ENCODE data around the gene TIMM17A.

Gene TIMM17A

GRCh38 chr1:201985355-201985754 is 30.1 kb downstream of the TIMM17A start:
- DNase-seq: no peak

DNA sequence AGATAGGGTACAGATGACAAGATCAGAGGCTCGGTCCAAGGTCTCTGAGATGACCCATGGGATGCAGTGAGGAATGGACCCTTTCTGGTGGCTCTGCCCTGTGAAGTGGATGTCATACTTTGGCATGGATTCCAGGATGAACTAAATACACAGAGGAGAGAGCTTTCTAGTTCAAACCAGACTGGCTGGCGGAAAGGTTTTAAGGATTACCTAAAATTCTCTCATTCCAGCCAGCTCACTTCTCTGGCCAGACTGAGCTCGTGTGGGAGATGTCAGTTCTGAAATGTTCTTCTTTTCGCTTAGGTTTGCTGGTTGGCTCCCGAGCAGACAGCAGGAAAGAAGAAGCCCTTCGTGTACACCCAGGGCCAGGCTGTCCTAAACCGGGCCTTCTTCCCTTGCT is 33.3 kb downstream of the TIMM17A start:
- no peak for DNase-seq

DNA sequence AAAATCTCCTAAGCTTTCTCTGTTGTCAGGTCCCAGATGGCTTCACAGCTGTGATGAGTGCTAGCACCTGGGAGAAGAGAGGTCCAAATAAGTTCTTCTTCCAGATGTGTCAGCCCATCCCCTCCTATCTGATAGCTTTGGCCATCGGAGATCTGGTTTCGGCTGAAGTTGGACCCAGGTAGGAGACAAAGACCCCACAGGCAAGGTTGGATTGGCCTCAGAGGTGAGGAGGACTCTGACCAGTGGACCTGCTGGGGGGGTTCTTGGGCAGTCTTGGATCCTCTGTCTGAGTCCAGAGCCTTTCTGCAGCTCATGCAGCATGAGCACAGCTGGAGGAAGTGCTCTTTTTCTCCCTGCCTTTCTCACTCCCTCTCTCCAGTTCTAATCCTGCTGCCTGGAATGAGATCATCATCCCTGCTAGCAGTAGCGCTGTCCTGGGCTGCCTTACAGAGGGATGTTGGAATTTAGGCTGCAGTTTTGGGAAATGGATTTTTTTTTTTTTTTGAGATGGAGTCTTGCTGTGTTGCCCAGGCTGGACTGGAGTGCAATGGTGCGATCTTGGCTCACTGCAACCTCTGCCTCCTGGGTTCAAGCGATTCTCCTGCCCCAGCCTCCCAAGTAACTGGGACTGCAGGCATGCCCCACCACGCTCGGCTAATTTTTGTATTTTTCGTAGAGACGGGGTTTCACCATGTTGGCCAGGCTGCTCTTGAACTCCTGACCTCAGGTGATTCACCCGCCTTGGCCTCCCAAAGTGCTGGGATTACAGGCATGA is 34.2 kb downstream of the TIMM17A start:
- DNase-seq: no peak

DNA sequence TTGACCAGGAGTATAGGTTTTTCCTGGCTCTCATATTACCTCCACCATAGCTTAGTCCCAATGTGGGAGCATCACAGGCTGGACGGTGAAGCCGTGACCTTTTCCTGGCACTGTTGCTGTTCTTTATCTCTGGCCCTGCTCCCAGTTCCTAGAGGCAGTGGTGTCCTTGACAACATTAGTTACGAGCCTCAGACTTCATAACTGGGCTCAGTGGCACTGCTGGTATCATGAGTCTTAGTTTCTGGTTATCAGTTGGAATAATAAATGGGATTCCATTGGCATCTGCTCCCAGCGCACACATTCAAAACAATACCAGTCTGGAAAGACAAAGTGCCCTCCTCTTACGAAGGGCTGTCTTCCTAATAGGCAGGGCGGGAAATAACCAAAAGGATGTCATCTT is 35.1 kb downstream of the TIMM17A start:
- no peak for DNase-seq

DNA sequence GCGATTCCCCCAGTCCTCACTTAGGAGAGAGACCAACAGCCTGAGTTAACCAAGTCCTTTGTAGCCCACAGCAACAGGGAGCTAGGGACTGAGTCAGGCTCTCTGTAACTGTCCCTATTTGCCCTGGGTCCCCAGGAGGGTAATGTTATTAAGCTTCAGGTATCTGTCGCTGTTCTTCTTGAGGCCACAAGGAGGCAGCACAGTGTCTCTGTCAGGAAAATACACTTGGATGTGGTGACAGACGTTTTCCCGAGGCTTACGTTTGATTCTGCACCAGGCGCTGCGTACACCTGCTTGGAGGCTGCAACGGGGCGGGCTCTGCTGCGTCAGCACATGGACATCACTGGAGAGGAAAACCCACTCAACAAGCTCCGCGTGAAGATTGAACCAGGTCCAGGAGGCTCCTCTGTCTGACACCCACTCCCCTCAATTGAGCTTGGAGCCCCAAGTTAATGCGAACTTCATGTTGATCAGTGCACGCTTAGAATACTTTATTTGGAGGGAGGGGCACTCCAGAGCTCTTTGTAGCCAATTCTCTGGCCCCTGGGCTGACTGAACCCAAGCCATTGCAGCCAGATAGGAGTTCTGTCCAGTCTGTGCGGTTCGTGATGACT is 44.4 kb downstream of the TIMM17A start:
- peak; percentile 74 for DNase-seq

- DNase-seq: peak; percentile 13
These were observed 47.2 kb downstream of the TIMM17A start for GRCh38 chr1:202002507-202002906.

DNA sequence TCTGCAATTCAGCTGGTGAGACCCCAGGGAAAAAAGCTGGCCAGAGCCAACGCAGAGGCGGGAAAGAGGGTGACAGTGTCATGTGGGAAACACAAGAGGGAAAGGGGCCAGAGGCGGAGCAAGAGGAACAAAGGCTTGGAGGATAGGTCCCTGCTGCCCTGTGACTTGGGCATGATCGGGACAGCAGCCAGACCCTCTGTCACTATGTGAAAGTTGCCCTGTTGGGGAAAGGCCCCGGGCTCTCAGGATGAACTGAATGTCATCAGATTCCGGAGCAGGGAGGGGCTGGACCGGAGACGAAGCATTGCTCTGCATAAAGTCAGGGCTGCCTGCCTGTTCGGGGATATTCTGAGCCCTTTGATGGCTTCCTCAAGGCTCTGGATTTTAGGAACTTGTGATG is 49.4 kb downstream of the TIMM17A start:
- DNase-seq: no peak

DNA sequence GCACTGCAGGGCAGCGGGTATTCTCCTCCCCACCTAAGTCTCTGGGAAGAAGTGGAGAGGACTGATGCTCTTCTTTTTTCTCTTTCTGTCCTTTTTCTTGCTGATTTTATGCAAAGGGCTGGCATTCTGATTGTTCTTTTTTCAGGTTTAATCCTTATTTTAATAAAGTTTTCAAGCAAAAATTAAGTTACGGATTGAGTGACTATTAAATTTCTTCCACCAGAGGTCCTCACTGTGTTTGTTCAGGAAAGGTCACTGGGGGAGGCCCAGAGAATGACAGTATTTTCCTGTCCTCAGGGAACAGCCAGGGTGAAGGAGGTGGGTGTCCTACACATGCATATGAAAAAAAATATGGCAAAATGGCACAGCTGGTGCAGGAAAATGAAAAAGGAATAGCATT is 50.7 kb downstream of the TIMM17A start:
- peak; percentile 26 for DNase-seq

GRCh38 chr1:202007304-202007703 is 52.0 kb downstream of the TIMM17A start:
- DNase-seq: no peak

- peak; percentile 64 for DNase-seq
These were observed 52.6 kb downstream of the TIMM17A start for GRCh38 chr1:202007805-202008489.

- DNase-seq: peak; percentile 81
These were observed 54.2 kb downstream of the TIMM17A start for GRCh38 chr1:202009326-202010179.

GRCh38 chr1:202010180-202011015 is 55.1 kb downstream of the TIMM17A start, which contains the start of gene ELF3:
TSS of gene ELF3 (plus strand) at chr1:202010587. CDS start at chr1:202011137, 550 bp downstream.
- DNase-seq: no peak

- DNase-seq: no peak
These were observed 56.7 kb downstream of the TIMM17A start for GRCh38 chr1:202011994-202012393.

GRCh38 chr1:202012544-202013478 is 57.5 kb downstream of the TIMM17A start:
- DNase-seq: no peak

DNA sequence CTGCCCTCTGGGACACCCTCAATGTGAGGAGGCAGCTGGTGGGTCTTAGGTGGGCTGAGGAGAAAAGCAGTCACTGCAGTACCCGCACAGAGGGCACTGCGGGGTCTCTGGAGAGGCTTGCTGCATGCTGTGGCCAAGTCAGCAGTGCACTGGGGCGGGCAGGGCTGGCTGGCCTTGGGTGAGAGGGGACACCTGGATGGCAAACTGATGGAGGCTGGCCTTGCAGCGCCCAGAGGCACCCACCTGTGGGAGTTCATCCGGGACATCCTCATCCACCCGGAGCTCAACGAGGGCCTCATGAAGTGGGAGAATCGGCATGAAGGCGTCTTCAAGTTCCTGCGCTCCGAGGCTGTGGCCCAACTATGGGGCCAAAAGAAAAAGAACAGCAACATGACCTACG is 58.3 kb downstream of the TIMM17A start:
- no peak for DNase-seq

GRCh38 chr1:202014060-202014459 is 58.8 kb downstream of the TIMM17A start:
- DNase-seq: no peak

GRCh38 chr1:202014915-202015661 is 59.8 kb downstream of the TIMM17A start:
- no peak for DNase-seq

- DNase-seq: no peak
These were observed 60.3 kb downstream of the TIMM17A start for GRCh38 chr1:202015662-202015937.

- DNase-seq: no peak
These were observed 60.9 kb downstream of the TIMM17A start for GRCh38 chr1:202016022-202016810.

Data from hematopoietic multipotent progenitor cell treated with erythropoietin and hydrocortisone succinate and interleukin-3 and kit ligand, for 8 days (in vitro differentiated cells).